Fibroblast of villous mesenchyme (primary cell): Measurements from ENCODE around the gene RNF220. TPM values are rescaled to one million over a fixed set of nuclear protein-coding genes. Genes with fewer than 3 reads are reported as not detected.

Experiments
- DNase-seq: peaks from one replicate; pipeline ENCODE4 v3.0.0-alpha.2; 2010; ENCODE audit warnings: low read depth
- H3K4me3 ChIP-seq: 2 replicates; pipeline ENCODE4 v1.5.1; 2011; ENCODE audit warnings: low read depth, mild to moderate bottlenecking, low read length
- CTCF ChIP-seq: IDR thresholded peaks from 2 replicates; pipeline ENCODE4 v1.5.1; 2012; ENCODE audit warnings: low read depth, mild to moderate bottlenecking, low read length; ENCODE audit not compliant: insufficient read depth
- total RNA-seq: library from RNA; depleted of rRNA; stranded (reverse); fragments of >200 nt; gene quantifications from 2 replicates; pipeline ENCODE4 v1.2.3, GENCODE V29; 2012

Gene RNF220
- total RNA-seq, 1 donor = 47.5 TPM

- TF ChIP-seq CTCF = no peak
- H3K4me3 ChIP-seq = no peak overlapping the region
- no peak for DNase-seq
Observed at GRCh38 chr1:44476891-44477290, 71.8 kb downstream of the RNF220 start.

GRCh38 chr1:44481701-44482100 lies 76.6 kb downstream of the RNF220 start:
- TF ChIP-seq CTCF = no peak
- H3K4me3 ChIP-seq = no peak overlapping the region
- peak; percentile 22 for DNase-seq

- no peak overlapping the region for H3K4me3 ChIP-seq
- DNase-seq = no peak
- no peak for TF ChIP-seq CTCF
Observed at GRCh38 chr1:44483089-44483874, 78.2 kb downstream of the RNF220 start.

GRCh38 chr1:44484155-44484688 lies 79.2 kb downstream of the RNF220 start:
- DNase-seq = peak; percentile 13
- TF ChIP-seq CTCF = peak; percentile 6
- no peak overlapping the region for H3K4me3 ChIP-seq

GRCh38 chr1:44485229-44485933 lies 80.3 kb downstream of the RNF220 start:
- DNase-seq = peak; percentile 96
- no peak for TF ChIP-seq CTCF

GRCh38 chr1:44485934-44486460 lies 80.9 kb downstream of the RNF220 start:
- DNase-seq = no peak
- no peak for TF ChIP-seq CTCF
- H3K4me3 ChIP-seq = no peak overlapping the region

More at GRCh38 chr1:44485229-44485933, 80.3 kb downstream of the RNF220 start:
- H3K4me3 ChIP-seq = no peak overlapping the region
